22Rv1 (cell line): ENCODE results near the gene DOCK3.

Experiments
- H3K27ac ChIP-seq: fragments of 450-650 bp; 2 replicates; pipeline ENCODE4 v1.5.1; 2017
- CTCF ChIP-seq: fragments of 450-650 bp; IDR thresholded peaks from 2 replicates; pipeline ENCODE4 v1.5.1; 2017; ENCODE audit warnings: mild to moderate bottlenecking
- ZFX ChIP-seq: fragments of 450-650 bp; IDR thresholded peaks from 2 replicates; pipeline ENCODE4 v1.6.1; 2017; ENCODE audit warnings: antibody characterized with exemption, borderline replicate concordance

Gene DOCK3

GRCh38 chr3:50986726-50987125 lies 312.0 kb downstream of the DOCK3 start:
- no peak for TF ChIP-seq ZFX
- no peak for TF ChIP-seq CTCF

GRCh38 chr3:50994537-50994936 lies 319.8 kb downstream of the DOCK3 start:
- no peak for TF ChIP-seq ZFX
- no peak for TF ChIP-seq CTCF
- no peak overlapping the region for H3K27ac ChIP-seq

More at GRCh38 chr3:50986726-50987125, 312.0 kb downstream of the DOCK3 start:
- H3K27ac ChIP-seq = no peak overlapping the region

- no peak overlapping the region for H3K27ac ChIP-seq
- TF ChIP-seq ZFX (no peak), CTCF (no peak)
These were observed 320.5 kb downstream of the DOCK3 start for GRCh38 chr3:50995085-50995824.

GRCh38 chr3:51002495-51002894 lies 327.8 kb downstream of the DOCK3 start:
- no peak for TF ChIP-seq CTCF
- no peak for TF ChIP-seq ZFX

GRCh38 chr3:51004235-51004634 lies 329.5 kb downstream of the DOCK3 start:
- no peak overlapping the region for H3K27ac ChIP-seq
- no peak for TF ChIP-seq CTCF

More at GRCh38 chr3:51002495-51002894, 327.8 kb downstream of the DOCK3 start:
- H3K27ac ChIP-seq = no peak overlapping the region

GRCh38 chr3:51024121-51024520 lies 349.4 kb downstream of the DOCK3 start:
- TF ChIP-seq CTCF (no peak), ZFX (no peak)

GRCh38 chr3:51024765-51025632 lies 350.3 kb downstream of the DOCK3 start:
- TF ChIP-seq ZFX (no peak), CTCF (no peak)
- H3K27ac ChIP-seq = no peak overlapping the region

More at GRCh38 chr3:51024121-51024520, 349.4 kb downstream of the DOCK3 start:
- no peak overlapping the region for H3K27ac ChIP-seq
